Left ventricle myocardium superior (tissue), 1 donor: ENCODE measurements around the gene PLVAP. TPM values are rescaled to one million over a fixed set of nuclear protein-coding genes. Genes with fewer than 3 reads are reported as not detected.

Experiments used
- ATAC-seq: fragments of 200-7000 bp; cut with Tn5 transposase; one replicate; pipeline ENCODE4 v1.9.1; 2020; ENCODE audit warnings: mild to moderate bottlenecking, moderate library complexity
- DNase-seq: peaks from one replicate; pipeline ENCODE4 v3.0.0-alpha.2; 2020
- intact Hi-C: fragments of 100-400 bp; cut with micrococcal nuclease; formaldehyde crosslinking; loops from one replicate; pipeline ENCODE4 v1.11.0; 2022
- total RNA-seq: library from RNA; stranded (reverse); fragmentation: NEBNext Ultra II Directional; extraction: Animal tissue kit (Norgen Biotek cat#: 25700); gene quantifications from one replicate; pipeline ENCODE4 v1.2.1, GENCODE V29; 2021
- donor health status: DM: no; HTN: yes; CAD: no; lungs with severe emphysema.

Gene PLVAP
- total RNA-seq, 1 donor from 2014 or later: 22.9 TPM

DNA sequence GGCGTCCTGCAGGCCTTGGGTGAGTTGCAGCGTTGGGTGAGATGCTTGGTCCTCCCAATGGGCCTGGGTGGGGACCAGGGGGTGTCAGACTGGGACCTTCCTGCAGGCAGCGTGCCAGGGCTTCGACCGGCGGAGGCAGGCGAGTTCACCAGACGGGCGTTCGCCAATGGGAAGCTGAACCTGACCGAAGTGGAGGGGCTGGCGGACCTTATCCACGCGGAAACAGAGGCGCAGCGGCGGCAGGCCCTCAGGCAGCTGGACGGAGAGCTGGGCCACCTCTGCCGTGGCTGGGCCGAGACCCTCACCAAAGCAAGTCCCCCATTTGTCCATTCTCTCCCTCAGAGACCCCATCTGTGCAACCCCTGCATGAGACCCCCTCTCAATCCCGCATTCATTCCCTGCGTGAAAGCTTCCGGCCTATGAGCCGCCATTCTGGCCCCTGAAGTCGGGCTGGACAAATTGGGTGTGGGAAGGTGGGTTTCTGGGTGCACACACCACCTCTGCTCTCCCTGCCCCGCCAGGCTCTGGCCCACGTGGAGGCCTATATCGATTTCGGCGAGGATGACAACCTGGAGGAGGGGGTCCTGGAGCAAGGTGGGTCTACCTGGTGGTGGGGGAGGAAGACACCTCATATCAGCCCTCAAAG, 38.6 kb downstream of the PLVAP start:
- intact Hi-C loops: no loop called here
- ATAC-seq: no peak
- peak; percentile 48 for DNase-seq

GRCh38 chr19:17337675-17338432, 39.3 kb downstream of the PLVAP start:
- intact Hi-C loops: no loop called here
- ATAC-seq (no peak), DNase-seq (peak; percentile 37)

- DNase-seq: peak; percentile 98
- peak; percentile 90 for ATAC-seq
- intact Hi-C loops: no loop called here
These were observed 40.1 kb downstream of the PLVAP start, which contains the start of gene GTPBP3 for GRCh38 chr19:17336872-17337674. GTPBP3 (plus strand) TSS chr19:17337553; CDS start chr19:17337612, 59 bp downstream.

DNA sequence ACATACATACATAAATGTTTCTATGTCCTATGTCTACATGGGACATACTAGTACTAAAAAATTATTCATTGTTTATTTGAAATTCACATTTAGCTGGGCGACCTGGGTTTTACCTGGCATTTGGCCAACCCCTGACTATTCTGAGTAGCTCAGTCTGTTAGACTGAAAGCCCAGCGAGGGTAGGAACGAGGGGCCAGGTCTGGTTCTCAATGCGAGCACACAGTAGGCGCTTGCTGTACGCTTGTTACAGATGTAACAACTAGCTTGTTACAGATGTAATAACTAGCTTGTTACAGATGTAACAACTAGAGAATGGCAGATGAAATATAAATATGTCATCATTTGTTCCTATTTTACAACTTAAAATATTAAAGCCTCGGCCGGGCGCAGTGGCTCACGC, 41.6 kb downstream of the PLVAP start:
- intact Hi-C loops: no loop called here
- no peak for DNase-seq
- ATAC-seq: no peak

- peak; percentile 96 for DNase-seq
- peak; percentile 81 for ATAC-seq
- intact Hi-C loops: no loop called here
These were observed 42.4 kb downstream of the PLVAP start, which contains the start of gene ANO8 for GRCh38 chr19:17334414-17335409. ANO8 (minus strand) TSS chr19:17334855; CDS start chr19:17334670, 185 bp downstream.

DNA sequence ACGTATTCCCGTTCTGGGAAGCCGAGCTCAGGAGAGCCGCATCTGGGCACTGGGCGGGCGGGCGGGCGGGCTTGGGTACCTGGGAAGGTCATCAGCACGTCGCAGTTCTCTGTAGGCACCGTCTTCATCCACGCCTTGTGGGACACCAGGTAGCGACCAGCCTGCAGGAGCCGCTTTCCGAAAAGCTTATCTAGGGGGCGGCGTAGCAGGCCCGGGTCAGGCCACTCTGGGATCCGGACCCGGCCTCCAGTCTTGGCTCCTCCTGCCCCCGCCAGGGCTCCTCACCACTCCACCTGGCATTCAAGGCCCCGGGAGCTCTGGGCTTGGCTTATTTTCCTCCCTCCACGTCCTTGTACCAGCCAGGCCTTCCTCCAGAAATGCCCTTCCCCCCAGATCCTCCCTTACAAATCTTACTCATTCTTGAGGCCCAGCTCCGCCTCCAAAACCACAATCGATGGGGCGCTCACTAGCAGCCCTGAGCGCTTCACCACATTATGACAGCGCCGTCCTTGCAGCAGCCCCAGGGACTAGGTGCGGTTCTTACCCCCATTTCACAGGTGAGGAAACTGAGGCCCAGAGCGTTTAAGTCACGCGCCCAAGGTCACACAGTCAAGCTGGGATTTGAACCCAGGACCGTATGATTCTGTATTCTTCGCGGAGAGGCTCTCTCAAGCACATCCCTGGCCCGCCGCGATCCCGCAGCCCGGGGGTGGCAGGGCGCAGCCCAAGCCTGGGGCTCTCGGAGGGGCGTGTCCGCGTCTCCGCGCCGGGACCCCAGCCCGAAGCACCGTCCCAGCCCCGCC, 43.3 kb downstream of the PLVAP start:
- ATAC-seq (no peak), DNase-seq (peak; percentile 39)
- intact Hi-C loops: no loop called here

DNA sequence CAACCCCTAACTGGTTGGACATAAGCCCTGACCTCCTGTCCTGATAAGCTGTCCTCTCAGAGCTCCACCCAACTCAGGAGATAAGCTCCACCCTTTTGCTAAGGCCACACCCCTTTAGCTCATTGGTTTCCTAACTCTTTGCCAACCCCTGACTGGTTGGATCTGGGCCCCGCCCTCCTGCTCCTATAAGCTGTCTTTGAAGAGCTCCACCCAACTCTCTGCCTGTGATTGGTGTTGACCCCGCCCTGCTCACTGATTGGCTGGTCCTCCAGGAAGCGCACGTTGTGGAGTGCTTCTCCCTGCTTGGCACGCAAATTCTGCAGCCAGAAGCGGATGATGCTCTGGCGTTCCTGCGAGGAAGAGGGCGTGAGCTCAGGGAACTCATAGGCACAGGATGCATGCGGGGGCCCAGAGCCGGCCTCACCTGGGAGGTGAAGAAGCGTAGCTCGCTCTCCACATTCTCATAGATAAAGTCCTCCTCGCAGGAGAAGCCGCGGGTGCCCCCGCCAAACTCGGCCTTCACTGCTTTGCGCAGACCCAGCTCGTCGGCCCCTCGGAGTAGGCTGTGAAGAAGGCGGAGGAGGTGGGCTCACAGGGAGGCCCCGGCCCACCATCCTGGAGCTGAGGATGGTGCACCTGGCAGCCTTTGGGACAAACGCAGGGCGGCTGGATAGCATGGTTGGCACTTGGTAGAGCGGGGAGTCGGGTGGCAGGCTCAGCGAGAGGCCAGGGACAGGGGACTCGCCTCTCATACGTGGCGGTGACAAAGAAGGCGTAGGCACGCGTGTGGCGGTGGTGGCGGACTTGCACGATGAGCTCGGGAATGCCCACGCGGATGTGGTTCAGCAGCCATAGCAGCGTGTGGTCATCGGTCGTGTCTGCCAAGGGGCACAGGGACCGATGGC, 44.2 kb downstream of the PLVAP start:
- intact Hi-C loops: no loop called here
- ATAC-seq: no peak

DNA sequence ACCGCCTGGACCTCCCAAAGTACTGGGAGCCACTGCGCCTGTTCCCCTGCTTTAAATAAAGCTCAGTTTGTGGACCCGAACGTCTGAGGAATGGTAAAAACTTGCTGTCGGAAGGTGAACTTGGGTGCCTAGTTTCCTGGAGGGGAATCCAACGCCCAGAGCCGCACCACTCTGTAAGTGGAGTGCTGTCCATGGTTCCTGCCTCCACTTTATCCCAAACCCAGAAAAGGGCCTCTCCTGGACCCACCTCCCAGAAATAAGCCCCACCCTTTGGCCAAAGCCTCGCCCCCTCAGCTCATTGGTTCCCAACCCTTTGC, 44.8 kb downstream of the PLVAP start:
- ATAC-seq (no peak), DNase-seq (no peak)
- intact Hi-C loops: no loop called here

More for the DNA sequence above, 44.2 kb downstream of the PLVAP start:
- peak; percentile 41 for DNase-seq

- ATAC-seq (no peak), DNase-seq (no peak)
- intact Hi-C loops: no loop called here
These were observed 46.0 kb downstream of the PLVAP start for GRCh38 chr19:17331045-17331558.

GRCh38 chr19:17330262-17331044, 46.7 kb downstream of the PLVAP start:
- no peak for ATAC-seq
- intact Hi-C loops: no loop called here

GRCh38 chr19:17329366-17330261, 47.5 kb downstream of the PLVAP start:
- intact Hi-C loops: no loop called here
- DNase-seq (no peak), ATAC-seq (no peak)

More at GRCh38 chr19:17330262-17331044, 46.7 kb downstream of the PLVAP start:
- no peak for DNase-seq

- ATAC-seq (no peak), DNase-seq (no peak)
- intact Hi-C loops: no loop called here
These were observed 48.4 kb downstream of the PLVAP start for GRCh38 chr19:17328517-17329365.

DNA sequence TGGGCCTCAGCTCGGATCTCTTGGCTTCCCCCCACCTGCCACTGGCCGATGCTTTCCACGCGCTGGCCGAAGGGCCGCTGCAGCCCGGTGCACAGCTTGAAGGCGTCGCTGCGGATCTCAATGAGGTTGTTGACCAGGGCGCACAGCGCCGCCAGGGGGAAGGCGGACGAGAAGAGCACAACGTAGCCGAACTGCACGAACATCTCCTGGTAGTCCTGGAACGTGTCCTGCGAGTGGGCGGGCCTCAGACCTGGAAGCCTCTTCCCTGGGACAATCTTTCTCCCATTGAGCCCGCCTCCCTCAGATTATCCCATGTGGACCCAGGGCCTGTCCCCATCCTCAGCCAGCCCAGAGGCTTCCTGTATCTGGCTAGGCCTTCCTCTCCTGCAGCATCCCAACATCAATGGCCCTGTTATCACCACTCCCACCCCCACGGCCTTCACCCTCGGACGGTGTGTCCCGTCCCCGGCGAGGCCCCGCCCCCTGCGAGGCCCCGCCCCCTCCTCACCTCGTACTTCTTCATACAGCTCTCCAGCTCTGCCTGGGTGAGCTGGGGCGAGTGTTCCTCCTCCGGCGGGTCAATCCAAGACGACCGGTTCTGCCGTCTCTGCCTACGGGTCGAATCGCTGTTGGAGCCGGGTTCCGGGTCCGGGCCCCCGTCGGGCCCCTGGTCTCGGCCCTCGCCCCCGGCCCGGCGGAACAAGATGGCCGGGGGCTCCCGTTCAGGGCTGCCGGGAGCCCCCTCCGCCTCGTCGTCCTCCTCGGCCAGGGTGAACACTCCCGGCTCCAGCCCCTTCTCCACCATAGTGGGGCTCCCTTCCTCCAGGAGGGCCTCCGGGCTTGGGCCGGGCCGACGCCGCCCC, 49.3 kb downstream of the PLVAP start:
- ATAC-seq: peak; percentile 21
- DNase-seq: peak; percentile 64
- intact Hi-C loops: no loop called here
